KG1 (cell line): ENCODE results near the gene ATP10A.
A peak's percentile ranks its signal among the peaks of the same experiment; 100 is the strongest.

Experiments used
- DNase-seq: peaks from one replicate; lab custom pipeline; 2025; lab: John Stamatoyannopoulos, UW

Gene ATP10A

DNA sequence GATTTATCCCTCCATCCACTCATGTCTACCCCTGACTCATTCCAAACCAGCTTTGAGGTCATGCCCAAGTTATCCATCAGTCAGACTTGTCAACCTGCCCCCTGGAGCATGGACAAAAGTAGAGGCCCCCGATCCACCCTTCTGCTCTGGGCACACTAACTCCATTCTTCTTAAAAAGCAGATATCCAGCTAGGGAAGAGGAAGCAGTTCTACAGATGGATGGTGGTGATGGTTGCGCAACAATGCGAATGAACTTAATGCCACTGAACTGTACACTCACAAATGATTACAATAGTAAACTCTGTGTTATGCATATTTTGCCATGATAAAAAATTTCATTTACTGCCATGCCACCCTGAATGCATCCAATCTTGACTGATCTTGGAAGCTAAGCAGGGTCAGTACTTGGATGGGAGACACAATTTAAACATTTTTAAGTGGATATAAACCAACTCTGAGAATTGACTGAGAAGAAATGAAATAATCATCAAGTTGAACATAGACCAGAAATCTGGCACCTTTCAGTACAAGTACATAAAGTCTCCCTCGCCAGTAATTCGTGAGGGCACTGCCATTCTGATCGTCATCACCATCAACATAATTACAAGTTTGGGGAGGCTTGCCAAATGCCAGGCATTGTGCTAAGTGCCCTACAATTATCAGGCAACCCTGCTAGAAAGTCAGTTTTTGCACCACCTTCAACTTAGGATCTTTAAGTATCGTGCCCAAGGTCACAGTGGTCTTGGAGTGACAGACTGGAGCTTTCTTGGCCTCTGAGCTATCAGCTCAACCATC lies 124.8 kb downstream of the ATP10A start:
- peak; percentile 18 for DNase-seq

DNA sequence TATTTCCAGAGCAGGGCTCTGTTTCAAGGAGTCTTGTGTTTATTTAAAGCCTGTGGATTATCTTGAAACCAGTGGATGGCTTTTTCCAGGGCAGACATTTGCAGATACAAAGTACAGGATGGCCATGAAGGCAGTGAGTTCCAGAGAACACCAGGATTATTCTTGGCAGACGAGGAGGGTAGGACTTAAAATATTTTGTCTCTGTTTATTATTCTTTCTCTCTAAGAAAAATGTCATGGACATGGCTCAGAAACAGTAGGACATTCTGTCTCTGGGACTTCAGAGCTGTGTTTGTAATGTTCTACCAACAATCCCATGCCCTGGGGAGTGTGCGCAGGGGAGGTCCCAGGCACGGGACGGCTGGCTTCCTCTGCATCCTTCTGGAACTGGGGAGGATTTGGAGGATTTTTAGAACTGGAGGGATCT lies 125.9 kb downstream of the ATP10A start:
- DNase-seq, result no peak

DNA sequence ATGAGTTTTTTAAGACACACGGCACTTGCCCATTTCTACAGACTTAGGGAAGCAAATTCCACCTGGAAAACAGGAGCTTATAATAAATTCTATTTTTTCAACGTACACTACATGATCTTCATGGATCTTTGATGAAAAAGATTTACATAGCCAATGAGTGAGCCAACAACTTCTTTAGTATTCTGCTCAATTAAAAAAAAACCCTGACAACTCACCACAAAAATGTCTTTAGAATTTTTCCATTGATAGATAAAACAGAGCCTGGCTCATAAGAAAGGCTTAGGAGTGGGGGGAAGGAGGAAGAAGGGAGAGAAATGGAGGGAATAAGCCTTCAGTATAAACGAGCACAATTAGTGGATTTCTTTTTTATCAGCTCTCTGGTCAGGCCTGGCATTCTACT lies 126.7 kb downstream of the ATP10A start:
- DNase-seq, result no peak

DNA sequence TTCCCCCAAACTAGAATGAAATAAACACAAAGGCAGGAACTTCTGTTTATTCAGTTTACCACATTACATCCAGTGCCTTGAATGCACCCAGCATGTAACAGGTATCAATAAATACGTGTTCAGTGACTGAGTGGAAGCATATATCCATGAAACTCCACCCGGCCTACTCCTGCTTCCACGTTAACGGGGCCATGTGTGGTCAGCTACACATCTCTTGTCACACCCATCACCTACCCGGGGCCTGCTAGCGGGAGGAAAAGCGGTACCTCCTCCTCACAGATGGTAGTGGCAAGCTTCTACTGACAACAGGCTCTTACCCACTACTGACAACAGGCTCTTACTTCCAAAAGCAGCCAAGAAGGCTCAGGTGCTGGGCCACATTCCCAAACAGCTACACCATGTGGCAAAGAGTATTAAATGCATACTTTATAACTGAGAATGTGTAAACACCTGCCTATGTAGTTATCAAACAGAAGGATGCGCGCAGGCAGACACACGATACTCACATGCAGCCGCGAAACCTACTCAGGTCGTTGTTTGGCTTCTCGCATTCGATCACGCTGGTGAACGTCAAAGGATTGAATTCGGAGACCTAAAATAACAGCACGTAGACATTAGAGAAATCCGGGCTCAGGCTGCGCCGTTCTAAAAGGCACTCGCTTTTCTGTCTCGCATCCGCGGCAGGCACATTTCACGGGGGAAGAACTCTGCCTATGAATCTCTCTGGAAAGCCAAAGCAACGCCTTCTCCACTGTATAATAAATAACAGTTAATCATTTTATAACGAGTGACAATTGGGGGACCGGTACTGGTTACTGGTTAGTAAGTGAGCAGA lies 127.4 kb downstream of the ATP10A start:
- no peak for DNase-seq

DNA sequence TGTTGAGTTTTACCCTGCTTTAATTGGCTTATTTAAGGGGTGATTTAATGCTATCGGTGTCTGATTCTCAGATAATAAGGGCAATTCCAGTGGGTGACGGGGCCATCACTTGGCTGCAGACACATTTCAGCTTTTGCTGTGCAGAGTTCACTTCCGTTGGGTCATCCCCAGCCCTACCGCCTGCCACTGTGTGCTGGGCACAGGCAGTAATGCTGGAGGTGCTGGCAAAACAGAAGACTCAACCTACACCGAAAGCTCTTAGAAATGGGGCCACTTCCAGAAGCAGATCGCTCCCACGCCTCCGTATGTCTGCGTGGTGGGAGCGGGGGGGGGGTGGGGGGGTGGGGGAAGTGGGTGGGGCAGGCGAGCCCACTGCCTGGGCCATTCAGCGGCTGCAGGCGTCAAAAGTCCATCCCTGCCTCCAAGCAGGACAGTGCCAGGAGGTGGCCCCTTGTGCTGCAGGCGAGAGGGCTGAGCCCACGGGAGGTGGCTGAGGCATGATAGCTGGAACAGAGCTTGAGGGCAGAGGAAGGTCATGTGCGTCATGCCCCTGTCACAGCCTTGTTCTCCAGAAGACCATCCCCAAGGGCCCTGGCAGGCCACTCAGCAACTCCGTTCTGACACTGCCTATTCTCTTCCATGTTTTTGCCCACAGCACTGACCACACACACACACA lies 128.3 kb downstream of the ATP10A start:
- no peak for DNase-seq

DNA sequence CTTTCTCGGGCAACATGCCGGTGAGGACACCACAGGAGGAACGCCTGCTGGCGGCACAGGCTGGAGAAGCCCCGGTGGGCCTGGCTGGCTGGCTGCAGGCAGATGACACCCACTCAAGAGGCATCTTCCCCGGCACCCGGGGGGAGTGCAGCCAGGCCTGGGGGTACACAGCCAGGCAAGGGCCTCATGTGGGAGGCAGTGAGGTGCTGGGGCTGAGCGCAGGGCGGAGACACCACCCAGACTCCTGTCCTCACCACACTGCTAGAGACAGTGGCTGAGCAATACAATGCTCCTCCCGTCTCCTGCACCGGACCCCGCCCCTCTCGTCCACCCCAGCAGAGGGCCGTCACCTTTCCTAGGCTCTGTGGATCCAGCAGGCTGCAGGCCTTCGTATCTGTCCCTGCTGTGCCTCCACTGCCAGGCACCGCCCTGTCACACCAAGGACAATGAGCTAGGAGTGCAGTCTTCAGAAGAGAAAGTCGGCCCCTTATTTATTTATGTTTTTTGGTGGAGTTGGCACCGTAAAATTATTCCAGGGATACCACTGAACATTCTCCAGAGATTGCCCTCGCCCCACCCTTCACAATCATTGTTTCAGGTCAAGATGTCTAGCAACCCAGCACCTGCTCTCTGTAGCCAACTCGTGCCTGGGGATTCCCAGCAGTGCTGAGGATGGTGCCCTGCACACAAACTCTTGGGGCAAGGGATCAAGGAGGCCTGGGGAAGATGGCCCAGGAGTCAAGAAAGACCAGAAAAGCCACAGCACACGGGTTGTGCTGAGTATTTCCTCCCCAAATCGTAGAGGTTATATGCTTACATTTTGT lies 129.1 kb downstream of the ATP10A start:
- DNase-seq, result no peak

DNA sequence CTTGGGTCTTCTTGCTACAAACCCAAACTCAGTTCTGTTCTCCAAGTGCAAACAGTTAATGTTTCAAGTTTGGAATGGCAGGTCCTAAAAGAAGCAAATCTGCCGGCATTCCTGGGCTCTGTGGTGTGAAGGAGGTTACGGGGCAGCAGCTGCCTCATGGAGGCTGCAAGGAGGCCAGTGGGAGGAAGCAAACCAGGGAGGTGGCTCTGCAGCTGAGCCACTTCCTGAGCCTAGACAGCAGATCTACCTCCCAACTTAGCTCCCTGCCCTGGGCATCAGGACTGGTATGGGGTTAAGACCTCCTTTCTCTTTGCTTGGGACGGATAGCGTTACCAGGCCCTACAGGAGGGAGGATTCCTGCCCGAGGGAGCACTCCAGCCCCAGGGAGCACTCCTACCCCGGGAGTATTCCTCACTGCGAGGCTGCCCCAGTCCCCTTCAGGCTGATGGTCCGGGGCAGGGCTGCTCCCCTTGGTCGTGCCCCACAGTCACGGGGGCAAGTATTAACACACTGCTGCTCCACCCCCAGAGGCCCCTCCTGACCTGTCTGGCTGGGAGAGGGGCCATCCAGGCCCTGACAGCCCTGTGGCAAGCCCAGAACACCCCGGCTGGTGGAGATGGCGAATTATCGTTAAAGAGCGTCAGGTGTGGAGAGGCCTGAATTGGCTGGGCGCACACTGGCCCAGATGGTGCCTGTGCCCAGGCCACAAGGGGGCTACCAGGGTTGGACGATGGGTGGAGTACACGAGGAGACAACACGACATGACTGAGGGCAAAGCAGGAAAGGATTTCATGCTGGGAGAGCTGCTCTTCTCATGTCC lies 129.9 kb downstream of the ATP10A start:
- DNase-seq, result no peak

DNA sequence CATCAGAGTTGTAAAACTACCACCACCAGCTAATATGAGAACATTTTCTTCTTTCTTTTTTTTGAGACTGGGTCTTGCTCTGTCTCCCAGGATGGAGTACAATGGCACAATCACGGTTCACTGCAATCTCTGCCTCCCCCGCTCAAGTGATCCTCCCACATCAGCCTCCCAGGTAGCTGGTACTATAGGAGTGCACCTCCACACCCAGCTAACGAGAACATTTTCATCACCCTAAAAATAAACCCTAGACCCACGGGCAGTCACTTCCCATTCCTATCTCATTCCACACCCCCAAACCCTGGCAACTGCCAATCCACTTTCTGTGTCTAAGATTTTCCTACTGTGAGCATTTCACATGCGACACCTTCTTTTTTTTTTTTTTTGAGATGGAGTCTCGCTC lies 130.9 kb downstream of the ATP10A start:
- DNase-seq, result no peak

DNA sequence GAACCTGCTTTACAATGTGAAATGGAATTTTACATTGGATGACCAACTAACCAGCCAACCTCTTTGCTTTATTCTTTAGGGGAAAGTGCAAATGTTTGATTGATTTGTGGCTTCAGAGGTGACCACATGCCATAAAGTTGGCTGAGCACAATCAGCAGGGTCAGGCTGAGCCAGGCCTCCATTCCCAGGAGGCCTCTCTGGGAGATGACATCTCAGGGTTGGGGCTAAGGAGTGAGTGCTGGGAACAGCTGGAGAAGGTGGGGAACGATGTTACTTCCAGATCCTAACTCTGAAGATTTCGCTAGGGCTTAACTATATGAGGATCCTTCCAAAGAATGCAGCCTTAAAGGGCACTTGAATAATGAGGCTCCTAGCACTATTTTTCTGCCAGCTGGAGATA lies 131.7 kb downstream of the ATP10A start:
- DNase-seq, result no peak

DNA sequence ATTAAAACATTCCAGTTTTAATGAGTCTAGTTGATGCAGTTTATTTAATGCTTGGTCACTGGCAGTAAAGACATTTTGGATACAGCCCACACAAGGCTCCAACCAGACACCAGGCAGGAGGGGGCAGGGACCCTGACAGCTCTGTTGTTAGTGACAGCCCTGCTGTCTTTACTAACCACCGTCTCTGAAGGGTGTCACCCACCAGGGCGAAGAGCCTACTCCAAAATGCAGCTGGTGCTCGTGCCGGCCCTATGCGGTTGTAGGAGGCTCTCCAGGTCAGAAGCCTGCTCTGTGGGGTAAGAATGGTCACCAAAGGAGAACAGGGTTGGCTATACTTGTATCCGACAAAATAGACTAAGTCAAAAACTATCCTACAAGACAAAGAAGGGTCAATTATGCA lies 132.2 kb downstream of the ATP10A start:
- no peak for DNase-seq

DNA sequence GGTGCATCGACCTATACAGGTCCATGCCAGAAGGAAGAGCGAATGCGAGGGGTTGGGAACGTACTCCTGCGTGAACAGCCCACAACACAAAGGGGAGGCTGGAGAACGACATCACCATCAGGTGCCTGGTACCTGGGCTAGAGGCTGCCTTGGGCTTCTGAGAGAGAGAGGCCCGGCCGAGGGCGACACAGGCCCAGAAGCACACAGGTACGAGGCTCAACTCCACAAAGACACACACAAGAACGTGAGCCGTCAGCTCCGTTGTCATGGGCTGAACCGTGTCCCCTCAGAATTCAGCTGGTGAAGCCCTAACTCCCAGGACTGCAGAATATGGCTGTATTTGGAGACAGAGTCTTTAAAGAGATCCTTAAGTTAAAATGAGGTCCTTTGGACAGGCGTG lies 134.3 kb downstream of the ATP10A start:
- no peak for DNase-seq

DNA sequence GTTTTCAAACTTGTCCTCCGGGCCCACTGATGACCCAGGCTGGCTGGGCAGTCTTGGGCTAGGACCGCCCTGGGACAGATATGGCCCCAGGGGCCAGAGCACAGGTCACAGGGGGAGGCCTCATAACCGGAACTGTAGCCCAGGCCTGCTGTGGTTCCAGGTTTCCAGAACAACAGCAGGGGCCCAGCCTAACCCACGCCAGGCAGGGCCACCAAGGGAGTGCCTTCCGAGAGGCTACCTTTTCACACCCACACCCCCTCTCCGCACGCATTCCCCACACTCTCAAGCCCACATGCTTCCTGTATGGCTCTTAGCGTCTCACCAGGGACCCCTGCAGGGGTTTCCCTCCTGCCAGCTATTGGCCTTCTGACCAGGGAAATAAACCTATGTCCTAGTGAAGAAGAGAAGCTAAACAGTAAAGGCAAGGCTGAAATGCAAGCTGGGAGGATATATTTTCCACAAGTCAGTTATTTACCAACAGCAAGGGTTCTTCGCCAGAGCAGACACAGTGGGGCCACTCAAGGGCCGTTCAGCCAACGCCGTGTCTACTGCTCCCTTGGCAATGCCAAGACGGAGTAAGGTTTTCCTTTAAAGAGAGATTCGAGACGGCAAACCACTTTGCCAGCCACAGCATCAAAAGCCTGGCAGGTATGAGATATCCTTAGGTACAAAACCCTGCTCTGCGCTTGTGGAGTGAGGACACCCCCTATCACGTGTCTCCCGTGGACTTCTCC lies 135.1 kb downstream of the ATP10A start:
- no peak for DNase-seq

DNA sequence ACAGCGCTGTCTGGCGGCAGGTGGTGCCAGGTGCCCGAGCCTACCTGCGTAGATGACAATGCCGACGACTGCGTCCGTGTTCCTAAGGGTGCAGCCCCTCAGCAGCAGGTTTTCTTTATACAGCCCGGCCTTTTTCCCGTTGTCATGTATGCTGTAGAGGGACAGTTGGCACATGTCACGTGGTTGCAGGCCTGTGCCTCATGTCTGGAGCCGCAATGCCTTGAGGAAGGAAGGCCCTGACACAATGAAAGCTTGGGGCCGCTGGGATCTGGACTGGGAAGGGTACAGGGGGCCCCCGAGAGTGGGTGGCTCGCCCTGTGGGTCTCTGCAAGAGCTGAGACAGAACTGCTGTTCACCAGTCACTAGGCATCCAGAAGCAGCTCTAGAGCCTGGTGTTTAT lies 136.0 kb downstream of the ATP10A start:
- DNase-seq, result no peak

DNA sequence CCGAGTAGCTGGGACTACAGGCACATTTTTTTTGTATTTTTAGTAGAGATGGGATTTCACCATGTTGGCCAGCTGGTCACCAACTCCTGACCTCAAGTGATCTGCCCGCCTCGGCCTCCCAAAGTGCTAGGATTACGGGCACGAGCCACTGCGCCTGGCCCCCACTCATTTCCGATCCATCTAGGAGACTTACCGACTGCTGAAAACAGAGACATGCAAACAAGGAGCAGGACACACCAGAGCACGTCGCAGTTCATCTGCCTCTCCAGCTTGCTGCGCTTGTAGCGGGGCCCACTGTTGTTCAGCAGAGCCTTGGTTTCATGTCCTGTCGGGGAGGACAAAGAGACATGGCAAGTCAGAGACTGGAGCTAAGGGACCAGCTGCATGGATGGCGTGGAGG lies 137.4 kb downstream of the ATP10A start:
- no peak for DNase-seq

DNA sequence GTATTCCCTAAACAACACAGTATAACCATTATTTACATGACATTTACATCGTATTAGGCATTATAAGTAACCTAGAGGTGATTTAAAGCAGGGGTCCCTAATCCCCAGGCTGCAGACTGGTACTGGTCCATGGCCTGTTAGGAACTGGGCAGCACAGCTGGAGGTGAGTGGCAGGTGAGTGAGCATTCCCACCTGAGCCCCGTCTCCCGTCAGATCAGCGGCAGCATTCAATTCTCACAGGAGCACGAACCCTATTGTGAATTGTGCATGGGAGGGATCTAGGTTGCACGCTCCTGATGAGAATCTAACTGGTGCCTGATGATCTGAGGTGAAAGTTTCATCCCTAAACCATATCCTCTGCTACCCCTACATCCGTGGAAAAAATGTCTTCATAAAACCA lies 138.2 kb downstream of the ATP10A start:
- no peak for DNase-seq

DNA sequence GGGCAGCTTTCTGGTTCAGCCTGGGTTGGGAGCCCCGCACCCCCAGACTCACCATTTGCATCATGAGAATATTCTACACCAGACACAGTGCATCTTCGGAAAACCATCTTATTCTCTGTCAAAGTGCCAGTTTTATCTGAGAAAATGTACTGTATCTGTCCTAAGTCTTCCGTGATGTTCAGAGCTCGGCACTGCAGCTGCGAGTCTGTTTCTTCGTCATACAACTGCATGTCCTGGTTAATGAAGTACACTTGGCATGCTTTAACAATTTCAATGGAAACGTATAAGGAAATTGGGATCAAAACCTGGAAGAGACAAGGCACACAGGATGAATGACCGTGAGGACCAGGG lies 141.5 kb downstream of the ATP10A start:
- no peak for DNase-seq

DNA sequence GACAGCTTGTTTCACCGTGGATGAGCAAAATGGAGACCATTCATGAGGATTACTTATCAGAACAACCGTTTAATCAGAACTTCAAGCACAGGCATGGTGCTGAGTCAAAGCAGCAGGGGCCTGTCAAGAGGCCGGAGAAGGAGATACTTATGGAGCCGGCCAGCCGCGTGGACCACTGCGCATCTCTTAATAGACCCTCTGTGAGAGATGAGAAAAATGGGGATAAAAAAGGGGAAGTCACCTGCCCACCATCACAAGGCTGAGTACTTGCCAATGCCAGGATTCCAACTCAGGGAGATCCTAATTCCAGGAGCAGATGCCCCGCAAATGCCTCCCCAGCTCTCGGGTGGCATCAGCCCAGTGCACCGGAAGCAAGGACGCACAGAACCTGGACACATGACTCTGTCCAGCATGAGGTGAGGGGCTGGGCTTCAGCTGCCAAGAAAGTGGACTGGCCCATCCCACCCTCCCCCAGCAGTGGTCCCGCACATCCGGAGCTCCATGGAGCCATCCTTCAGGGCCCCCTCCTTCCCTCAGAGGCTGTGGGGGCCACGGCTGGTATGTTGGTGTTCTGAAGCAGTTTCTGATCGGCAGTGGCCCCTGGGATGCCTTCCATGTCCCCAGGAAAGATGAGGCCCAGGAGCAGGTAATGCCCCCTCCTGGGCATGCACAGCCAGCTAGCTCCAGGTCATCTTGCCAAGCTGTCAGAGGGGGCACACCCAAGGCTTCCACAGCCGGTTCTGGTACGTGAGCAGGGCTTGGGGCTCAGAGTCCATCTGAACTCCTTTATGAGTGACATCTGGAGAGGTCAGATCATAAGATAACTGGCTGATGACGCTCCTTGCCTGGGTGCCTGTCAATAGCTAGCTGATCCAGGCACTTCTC lies 143.8 kb downstream of the ATP10A start:
- no peak for DNase-seq

DNA sequence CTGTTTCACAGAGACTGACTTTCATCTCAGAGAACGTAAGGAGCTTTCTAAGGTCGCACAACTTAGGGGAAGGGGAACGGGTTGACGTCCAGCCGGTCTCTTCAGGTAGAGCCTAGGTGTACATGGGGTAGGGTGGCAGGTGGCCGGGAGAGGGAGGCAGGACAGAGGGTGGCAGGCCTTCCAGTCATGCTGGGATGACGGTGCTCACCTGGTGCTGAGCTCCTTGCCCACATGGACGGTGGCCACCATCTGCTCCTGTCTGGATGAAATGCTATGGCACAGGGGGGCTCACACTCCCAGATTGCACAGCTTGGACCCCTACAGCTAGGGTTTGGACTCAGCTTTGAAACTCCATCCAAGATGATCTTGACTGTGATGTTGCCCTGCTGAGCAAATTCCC lies 144.5 kb downstream of the ATP10A start:
- DNase-seq, result no peak

DNA sequence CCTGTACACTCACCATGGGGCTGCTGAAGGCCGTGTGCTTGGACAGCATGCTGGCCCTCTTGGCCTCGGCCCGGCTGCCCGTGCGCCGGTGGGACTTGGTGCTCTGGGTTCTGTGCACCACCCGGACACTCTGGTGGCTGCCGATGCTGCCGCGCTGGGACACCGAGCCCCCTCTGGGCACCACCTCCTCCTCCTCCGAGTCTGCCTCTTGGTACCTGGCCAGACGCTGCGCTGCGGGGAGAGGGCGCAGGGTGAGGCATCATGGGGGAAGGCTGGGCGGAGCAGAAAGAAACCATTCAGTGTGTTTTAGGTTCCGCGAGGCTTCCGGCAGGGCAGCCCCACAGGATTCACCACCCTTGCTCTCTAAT lies 145.0 kb downstream of the ATP10A start:
- no peak for DNase-seq
